Measurements from ENCODE around the gene DUT.

DUT gene

GRCh38 chr15:48388016-48388851 is 57.0 kb downstream of the DUT start:
- TF ChIP-seq CTCF (IDR thresholded peaks at IDR 0.05): no peak
- H3K27ac ChIP-seq: peak overlapping the region in 1 of 2 donors; percentile 53
- no peak for DNase-seq (ENCODE audit: low spot score)
- H3K4me3 ChIP-seq: no peak overlapping the region

GRCh38 chr15:48388910-48389309 is 57.7 kb downstream of the DUT start:
- H3K27ac ChIP-seq: peak overlapping the region in 1 of 2 donors; percentile 53
- no peak overlapping the region for H3K4me3 ChIP-seq
- no peak for TF ChIP-seq CTCF (IDR thresholded peaks at IDR 0.05)
- DNase-seq (ENCODE audit: low spot score): no peak

- Histone ChIP-seq H3K4me3 (no peak overlapping the region), H3K27ac (peak overlapping the region; percentile 2 to 53)
- TF ChIP-seq CTCF (IDR thresholded peaks at IDR 0.05): no peak
- DNase-seq (ENCODE audit: low spot score): no peak
Measured at GRCh38 chr15:48389691-48390143, 58.5 kb downstream of the DUT start.

- no peak for TF ChIP-seq CTCF (IDR thresholded peaks at IDR 0.05)
- H3K4me3 ChIP-seq: no peak overlapping the region
- DNase-seq (ENCODE audit: low spot score): no peak
- peak overlapping the region in 1 of 2 donors; percentile 76 for H3K27ac ChIP-seq
Measured at GRCh38 chr15:48391950-48392349, 60.7 kb downstream of the DUT start.

- peak overlapping the region; percentile 19 to 76 for H3K27ac ChIP-seq
- H3K4me3 ChIP-seq: no peak overlapping the region
- no peak for DNase-seq (ENCODE audit: low spot score)
- no peak for TF ChIP-seq CTCF (IDR thresholded peaks at IDR 0.05)
Measured at GRCh38 chr15:48392356-48392755, 61.1 kb downstream of the DUT start.

All from coronary artery (tissue), 2 donors.